ENCODE measurements around the gene RRAGC.
A peak's percentile ranks its signal among the peaks of the same experiment; 100 is the strongest.
"Not testable (repeated sequence)": the region's sequence is repeated elsewhere in the genome, so short reads cannot be mapped to it uniquely, and the experiment has no call there.

Gene RRAGC

DNA sequence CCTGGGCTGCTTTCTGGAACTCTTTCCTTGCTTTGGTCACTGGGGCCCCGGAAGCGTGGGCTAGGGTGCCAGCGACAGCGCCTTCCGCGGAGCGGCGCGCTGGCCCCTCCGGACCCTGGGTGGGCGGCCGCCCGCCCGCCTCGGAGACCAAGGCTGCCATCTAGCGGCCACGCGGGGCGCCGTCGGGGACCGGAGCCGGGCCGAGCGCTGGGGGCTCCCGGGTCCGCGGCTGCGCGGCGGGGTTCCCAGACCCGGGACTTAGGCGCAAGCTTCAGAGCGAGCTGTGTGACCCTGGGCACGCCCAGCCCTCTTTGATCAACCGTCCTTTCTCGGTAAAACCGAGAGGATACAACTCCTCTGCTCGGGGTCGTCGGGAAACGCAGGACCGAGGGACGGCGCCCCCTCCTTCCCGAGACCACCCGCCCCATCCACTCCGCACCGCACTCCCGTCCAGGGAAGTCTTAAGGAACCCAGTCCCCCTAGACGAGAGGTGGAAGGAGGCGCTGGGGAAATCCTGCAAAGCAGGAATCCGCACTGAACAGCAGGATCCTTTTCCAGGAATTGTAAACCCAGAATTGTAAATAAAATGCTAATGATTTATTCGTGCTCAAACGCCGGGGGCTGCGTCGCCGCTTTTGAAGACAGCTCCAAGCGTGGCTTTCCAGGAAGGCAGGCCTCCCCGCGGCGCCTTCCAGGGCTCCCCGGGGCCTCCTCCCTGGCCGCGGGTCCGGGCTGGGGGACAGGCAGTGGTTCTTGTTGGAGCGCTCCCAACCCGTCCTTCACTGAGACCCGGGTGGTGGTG lies 41.2 kb downstream of the RRAGC start:
- TF ChIP-seq, protein P1, sequence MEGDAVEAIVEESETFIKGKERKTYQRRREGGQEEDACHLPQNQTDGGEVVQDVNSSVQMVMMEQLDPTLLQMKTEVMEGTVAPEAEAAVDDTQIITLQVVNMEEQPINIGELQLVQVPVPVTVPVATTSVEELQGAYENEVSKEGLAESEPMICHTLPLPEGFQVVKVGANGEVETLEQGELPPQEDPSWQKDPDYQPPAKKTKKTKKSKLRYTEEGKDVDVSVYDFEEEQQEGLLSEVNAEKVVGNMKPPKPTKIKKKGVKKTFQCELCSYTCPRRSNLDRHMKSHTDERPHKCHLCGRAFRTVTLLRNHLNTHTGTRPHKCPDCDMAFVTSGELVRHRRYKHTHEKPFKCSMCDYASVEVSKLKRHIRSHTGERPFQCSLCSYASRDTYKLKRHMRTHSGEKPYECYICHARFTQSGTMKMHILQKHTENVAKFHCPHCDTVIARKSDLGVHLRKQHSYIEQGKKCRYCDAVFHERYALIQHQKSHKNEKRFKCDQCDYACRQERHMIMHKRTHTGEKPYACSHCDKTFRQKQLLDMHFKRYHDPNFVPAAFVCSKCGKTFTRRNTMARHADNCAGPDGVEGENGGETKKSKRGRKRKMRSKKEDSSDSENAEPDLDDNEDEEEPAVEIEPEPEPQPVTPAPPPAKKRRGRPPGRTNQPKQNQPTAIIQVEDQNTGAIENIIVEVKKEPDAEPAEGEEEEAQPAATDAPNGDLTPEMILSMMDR (IDR thresholded peaks at IDR 0.05; ENCODE audit: low read depth, low read length, missing control alignments), result peak; percentile 70
- no peak overlapping the region; the same call in 1 of the 2 replicates for H3K4me3 ChIP-seq (ENCODE audit: low read depth, low read length)
- no peak for DNase-seq (ENCODE audit: low read depth)

DNA sequence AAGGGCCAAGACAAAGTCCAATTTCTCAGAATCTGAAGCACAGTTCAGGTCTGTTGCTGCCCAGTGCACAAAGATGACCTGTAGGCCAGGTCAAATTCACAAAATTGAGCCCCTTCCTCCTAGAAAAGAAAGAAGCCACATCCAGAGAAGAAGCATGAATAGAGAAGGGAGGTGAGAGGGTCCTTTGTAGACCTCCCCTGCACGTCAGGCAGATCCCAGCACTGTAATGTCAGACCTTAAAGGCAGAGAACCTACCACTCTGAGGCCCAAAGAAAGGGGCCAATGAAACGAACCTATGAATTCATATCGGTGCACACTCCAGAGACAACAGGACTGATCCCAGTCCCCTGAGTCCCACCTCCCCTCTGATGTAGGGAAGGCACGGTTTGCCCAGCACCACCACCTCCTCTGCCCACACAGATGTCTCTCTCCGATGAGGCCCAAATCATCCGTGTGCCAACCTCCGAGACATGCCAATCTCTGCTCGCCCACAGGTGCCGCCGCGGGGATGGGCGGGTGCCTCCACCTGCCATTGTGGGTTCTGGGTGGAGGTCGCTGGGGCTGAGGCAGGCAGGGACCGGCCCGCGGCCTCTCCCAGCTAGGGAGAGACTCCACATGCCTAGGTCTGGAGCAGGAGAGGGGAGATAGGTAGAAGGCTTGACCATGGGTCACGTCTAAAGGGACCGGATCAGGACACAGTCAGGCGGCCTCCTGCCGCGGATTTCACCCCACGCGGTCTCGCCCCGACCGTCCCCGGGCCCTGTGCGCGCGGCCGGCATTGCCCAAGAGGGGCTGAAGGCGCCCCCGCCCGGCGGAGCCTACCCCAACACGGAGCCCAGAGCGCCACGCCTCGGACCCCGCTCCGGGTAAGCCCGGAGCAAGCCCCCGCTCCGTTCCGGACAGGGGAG lies 42.1 kb downstream of the RRAGC start:
- TF ChIP-seq, protein P1 (IDR thresholded peaks at IDR 0.05; ENCODE audit: low read depth, low read length, missing control alignments), result no peak
- DNase-seq (ENCODE audit: low read depth), result no peak
- H3K4me3 ChIP-seq (ENCODE audit: low read depth, low read length), result no peak overlapping the region

DNA sequence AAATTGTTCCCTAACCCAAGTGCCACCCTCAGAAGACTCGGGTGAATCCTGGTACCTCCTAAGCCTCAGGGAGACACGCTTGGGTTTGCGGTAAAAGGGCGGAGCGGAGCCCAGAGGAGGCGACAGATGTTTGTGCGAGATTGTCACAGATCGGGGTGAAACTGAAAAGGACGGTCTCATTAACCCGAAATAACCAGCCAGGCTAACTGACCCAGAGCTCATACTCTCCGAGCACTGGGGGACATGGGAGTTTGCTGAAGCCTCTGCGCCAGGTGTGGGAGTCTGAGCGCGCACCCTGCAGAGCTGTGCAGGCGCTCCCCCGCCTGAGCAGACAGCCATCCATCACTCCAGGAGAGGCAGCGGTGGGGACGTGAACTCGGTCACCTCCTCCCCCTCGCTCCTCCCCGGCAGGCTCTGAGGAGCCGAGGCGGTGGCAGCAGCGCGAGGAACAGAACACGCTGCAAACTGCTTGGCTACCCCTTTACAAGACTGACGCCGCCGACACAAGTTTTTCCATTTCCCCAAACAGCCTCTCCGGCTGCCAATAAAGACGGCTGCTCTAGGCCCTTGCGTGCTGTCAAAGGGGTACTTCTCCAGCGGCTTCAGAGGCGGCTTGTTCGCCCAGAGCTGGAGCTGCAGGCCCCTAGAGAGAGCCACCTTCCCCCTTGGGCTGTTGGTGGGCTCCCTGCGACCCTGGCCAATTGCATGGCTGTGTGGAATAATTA lies 43.5 kb downstream of the RRAGC start:
- TF ChIP-seq, protein P1 (IDR thresholded peaks at IDR 0.05; ENCODE audit: low read depth, low read length, missing control alignments), result no peak
- DNase-seq (ENCODE audit: low read depth), result peak; percentile 49
- no peak overlapping the region for H3K4me3 ChIP-seq (ENCODE audit: low read depth, low read length)

DNA sequence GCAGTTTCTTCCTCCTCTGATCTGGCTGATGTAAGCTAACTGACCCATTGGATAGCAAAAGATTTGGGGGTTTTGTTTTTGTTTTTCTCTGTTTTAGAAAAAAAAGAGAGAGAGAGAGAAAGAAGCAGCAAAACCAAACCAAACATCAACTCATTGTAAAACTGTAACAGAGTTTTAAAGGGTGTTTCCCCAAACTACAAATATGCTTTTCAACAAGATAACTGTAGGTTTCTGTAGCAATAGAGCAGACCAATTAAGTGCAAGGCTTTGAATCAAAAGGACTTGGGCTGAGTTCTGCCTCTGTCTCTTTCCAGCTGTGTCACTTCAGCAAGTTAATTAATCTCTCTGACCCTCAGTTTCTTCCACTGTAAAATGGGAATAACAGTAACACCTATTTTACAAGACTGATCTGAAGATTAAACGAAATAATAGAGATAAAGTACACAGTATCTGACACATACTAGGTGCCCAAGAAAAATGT lies 44.5 kb downstream of the RRAGC start:
- TF ChIP-seq, protein P1 (IDR thresholded peaks at IDR 0.05; ENCODE audit: low read depth, low read length, missing control alignments), result no peak
- DNase-seq (ENCODE audit: low read depth), result no peak
- no peak overlapping the region for H3K4me3 ChIP-seq (ENCODE audit: low read depth, low read length)

DNA sequence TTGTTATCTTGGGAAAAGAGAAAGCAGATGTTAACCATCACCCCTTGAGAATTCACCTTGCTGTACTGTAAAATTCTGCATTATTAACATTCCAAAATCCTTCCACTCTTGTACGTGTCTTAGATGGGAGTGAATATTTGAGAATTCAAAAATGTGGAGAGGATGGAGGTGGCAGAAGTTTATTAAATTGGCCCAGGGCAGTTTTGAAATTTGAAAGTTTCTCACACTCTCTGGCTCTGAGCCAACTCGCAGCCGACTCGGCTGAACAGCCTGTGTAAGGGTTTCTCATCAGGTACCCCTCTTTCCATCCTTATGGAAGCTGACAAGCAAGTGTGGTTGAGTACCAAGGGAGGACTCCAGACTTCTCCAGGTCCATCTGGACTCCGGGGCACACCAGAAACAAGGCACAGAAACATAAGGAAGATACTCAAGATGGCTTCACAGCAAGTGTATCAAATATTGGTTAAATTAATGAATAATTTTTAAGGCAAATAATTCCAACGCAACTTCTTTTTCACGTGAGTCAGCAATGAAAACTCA lies 45.1 kb downstream of the RRAGC start:
- H3K4me3 ChIP-seq (ENCODE audit: low read depth, low read length), result no peak overlapping the region
- TF ChIP-seq, protein P1 (IDR thresholded peaks at IDR 0.05; ENCODE audit: low read depth, low read length, missing control alignments), result no peak
- DNase-seq (ENCODE audit: low read depth), result no peak

DNA sequence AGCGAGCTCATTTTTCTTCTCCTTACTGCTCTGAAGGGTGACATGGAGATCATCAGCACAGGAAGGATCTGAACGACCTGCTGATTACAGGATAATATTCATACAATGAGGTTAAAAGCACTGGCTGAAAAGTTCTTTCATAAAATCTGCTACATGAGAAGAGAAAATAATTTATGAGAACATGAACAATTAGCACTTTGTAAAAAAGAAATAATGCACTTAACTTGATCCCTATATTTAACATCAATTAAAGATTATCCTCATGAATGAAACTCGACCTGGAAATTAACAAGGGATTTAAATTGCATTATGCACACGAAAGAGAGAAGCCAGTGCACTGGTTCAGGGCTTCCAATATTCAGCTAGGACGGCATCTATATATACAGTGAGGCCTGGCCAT lies 46.6 kb downstream of the RRAGC start:
- TF ChIP-seq, protein P1 (IDR thresholded peaks at IDR 0.05; ENCODE audit: low read depth, low read length, missing control alignments), result no peak
- H3K4me3 ChIP-seq (ENCODE audit: low read depth, low read length), result no peak overlapping the region
- no peak for DNase-seq (ENCODE audit: low read depth)

DNA sequence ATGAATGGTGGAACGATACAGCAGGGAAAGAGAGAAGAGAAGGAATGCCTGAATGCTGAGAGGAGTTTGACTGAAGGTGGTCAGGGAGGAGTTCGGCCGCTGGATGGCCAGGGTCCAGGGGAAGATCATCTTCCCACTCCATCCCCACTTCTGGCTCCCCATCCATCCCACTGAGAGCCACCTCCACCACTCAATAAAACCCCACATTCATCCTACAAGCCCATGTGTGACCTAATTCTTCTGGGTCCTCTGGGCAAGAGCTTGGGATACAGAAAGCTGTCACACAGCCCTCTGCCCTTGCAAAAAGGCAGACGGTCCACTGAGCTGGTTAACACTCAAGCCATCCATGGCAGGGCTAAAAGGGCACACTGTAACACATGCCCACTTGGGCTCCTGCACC lies 48.1 kb downstream of the RRAGC start:
- H3K4me3 ChIP-seq (ENCODE audit: low read depth, low read length); DNase-seq (ENCODE audit: low read depth): not testable (repeated sequence)
